HG02798 (cell line): ENCODE data around the gene ANO1.
"Not testable (repeated sequence)": the region's sequence is repeated elsewhere in the genome, so short reads cannot be mapped to it uniquely, and the experiment has no call there.

Experiments used
- ATAC-seq: cut with Tn5 transposase; IDR thresholded peaks from one replicate; pipeline ENCODE4 v1.9.1; 2021; ENCODE audit warnings: mild to moderate bottlenecking; ENCODE audit not compliant: unreplicated experiment, poor library complexity

ANO1 gene

DNA sequence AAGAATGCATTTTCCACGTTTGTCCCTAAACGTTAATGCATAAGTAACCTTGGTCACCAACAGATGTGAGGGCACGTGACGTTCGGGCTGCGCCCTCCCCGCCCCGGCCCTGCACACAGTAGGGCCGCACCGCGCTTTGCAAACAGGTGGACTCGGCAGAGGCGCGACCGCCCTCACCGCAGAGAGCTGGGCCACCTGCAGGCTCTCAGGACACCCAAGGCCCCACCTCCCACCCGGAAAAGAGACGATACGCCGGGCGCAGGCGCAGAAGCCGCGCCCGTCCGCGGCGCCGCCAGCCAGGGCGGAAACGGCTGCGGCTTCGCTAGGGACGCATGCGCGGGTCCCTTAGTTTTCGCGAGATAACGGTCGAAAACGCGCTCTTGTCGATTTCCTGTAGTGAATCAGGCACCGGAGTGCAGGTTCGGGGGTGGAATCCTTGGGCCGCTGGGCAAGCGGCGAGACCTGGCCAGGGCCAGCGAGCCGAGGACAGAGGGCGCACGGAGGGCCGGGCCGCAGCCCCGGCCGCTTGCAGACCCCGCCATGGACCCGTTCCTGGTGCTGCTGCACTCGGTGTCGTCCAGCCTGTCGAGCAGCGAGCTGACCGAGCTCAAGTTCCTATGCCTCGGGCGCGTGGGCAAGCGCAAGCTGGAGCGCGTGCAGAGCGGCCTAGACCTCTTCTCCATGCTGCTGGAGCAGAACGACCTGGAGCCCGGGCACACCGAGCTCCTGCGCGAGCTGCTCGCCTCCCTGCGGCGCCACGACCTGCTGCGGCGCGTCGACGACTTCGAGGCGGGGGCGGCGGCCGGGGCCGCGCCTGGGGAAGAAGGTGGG is 125.0 kb downstream of the ANO1 start, which contains the start of gene FADD:
FADD (plus strand) TSS at position 377 of the 831 bp plus-strand sequence; CDS start at position 541, 164 bp downstream.
- ATAC-seq = peak; percentile 83

DNA sequence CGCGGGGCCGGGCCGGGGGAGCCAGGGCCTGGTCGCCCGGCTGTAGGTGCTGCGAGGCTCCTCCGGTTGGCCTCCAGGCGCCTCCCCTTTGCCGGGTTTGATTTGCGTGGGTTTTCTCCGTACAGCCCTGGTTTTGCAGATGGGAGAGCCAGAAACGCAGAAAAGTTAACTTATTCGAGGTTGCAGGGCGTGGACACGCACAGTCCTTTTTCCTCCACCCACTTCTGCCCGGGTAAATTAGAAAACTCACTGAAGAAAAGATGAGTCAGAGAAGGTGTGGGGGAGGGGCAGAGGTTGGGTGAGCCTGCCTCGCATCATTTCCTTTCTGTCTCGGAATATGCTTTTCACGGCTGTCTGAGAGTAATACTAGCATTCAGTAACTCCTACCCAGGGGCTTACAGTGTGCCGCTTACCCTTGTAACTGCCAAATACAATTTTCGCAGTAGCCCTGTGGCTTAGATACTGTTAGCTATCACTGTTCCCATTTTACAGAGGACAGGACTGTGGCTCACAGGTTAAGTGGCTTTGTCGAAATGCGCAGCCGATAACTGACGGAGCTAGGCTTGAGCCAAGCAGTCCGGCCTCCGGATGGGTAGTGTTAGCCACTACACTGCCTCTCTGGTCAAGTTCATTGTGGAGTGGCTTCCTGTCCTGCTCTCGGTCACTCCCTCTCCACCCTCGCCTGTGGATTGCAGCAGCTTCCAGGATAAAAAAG is 125.8 kb downstream of the ANO1 start:
- peak; percentile 35 for ATAC-seq

DNA sequence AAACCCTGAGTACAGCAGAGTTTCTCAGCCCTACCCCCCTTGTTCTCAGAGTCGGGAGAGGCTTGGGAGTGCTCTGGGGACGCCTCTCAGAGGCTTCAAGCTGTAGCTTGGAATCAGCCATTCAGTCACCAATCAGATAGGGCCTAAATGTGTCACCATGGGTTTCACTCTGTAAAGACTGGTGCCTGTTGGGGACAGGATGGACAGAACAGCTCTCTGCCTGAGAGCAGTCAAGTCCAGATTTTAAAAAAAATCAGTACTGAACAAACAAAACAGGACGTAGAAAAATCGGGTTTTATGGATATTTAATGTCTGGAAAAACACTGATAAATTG is 126.3 kb downstream of the ANO1 start:
- ATAC-seq = no peak

DNA sequence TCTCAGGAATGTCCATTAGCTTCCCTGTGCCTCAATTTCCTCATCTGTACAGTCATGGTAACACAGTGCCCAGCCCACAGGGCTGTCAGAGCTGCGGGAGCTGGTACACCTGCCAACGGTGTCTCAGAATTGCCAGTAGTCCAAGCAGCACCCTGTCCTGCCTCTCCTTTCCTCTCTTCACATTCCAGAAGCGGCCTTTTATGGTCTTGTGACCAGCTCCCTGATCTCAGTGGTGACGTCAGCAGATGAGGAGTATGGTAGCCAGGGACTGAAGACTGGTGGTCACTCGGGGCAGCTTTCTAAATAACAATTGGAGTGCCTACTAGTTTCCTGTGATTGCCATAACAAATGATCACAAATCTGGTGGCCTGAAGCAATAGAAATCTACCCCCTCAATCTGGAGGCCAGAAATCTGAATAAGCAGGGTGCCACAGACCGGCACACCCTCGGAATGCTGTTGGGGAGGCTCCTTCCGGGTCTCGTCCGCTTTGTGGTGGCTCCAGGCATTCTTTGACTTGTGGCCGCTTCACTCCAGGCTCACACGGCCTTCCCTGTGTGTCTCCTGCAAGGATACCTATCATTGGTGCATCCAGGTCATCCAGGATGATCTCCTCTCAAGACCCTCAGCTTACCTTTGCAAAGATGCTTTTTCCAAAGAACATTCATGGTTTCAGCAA is 127.1 kb downstream of the ANO1 start:
- ATAC-seq = no peak

DNA sequence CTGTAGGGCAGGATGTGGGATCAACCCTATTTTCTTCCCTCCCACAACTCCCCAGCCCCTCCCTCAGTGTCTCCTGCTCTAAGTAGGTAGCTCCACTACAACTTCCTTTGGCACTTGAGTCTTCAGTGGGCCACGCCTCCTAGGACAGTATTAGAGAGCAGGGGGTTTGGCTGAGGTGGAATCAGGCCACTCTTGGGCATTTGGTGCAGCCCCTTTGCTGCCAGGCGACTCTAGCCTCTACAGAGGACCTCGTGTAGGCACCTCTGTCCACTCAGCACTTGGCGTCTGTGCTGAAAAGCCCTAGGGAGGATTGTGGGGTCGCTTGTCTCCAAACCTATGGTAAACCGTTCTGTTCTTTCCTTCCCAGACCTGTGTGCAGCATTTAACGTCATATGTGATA is 127.6 kb downstream of the ANO1 start:
- ATAC-seq = no peak

DNA sequence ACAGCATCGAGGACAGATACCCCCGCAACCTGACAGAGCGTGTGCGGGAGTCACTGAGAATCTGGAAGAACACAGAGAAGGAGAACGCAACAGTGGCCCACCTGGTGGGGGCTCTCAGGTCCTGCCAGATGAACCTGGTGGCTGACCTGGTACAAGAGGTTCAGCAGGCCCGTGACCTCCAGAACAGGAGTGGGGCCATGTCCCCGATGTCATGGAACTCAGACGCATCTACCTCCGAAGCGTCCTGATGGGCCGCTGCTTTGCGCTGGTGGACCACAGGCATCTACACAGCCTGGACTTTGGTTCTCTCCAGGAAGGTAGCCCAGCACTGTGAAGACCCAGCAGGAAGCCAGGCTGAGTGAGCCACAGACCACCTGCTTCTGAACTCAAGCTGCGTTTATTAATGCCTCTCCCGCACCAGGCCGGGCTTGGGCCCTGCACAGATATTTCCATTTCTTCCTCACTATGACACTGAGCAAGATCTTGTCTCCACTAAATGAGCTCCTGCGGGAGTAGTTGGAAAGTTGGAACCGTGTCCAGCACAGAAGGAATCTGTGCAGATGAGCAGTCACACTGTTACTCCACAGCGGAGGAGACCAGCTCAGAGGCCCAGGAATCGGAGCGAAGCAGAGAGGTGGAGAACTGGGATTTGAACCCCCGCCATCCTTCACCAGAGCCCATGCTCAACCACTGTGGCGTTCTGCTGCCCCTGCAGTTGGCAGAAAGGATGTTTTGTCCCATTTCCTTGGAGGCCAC is 128.3 kb downstream of the ANO1 start:
- no peak for ATAC-seq

DNA sequence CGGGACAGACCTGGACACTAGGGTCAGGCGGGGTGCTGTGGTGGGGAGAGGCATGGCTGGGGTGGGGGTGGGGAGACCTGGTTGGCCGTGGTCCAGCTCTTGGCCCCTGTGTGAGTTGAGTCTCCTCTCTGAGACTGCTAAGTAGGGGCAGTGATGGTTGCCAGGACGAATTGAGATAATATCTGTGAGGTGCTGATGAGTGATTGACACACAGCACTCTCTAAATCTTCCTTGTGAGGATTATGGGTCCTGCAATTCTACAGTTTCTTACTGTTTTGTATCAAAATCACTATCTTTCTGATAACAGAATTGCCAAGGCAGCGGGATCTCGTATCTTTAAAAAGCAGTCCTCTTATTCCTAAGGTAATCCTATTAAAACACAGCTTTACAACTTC is 128.9 kb downstream of the ANO1 start:
- no peak for ATAC-seq

DNA sequence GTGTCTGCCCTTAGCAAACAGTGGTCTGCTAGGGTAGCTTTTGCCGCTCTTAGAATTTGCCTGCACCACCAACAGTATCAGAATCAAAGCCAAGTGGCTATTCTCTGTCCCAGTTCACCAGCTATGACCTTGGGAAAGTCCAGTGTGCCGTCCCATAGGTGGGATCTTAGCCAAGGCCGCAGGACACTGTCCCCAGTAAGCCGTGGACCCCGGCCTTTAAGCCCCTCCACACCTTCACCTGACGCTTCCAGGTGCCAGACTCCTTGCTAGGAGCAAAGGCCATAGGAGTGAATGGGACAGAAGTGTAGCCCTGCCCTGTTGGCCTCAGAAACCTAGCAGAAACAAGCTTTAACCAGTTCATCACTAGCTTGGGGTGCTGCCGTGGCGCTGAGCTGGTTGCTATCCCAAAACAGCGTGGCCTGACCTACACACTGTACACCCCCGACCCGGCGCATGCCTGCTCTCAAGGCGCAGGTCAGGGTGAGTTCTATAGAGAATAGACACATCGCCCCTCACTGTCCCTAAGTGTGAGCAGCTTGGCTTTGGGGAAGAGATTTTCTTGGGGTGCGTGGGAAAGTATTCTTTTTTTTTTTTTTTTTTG is 129.5 kb downstream of the ANO1 start:
- ATAC-seq = no peak

DNA sequence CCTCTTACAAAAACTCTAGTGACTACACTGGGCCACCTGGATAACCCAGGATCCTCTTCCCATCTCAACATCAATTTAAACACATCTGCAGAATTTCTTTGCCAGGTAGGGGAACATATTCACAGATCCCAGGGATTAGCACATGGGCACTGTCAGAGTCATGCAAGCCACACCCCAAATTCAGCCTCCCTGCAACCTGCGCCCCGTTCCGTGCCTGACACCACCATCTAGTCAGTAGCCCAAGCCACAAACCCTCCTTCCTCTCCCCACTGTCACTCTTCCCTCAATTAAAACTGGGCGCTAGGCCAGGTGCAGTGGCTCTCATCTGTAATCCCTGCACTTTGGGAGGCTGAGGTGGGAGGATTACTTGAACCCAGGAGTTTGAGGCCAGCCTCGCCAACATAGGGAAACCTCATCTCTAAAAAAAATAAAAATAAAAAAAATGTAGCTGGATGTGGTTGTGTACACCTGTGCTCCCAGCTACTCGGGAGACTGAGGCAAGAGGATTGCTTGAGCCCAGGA is 131.3 kb downstream of the ANO1 start:
- ATAC-seq = no peak

DNA sequence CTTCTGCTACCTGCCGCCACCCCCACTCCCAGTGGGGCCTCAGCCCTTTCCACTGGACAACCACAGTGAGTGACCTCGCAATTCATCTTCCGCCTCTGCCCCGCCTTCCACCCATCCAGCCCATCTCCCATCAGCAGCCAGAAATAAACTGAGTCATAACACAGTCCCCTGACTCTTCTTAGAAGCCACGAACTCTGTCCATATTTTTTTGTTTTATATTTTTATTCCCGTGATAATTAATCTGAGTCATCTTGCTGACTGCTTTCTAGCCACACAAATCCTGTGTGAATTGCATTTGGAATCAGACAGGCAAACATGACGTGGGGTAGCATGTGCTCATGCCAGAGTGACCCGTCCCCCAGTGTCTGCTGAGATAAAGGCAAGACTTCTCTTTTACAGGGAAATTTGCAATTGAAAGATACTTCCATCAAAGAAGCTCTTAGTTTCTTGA is 132.0 kb downstream of the ANO1 start:
- no peak for ATAC-seq

DNA sequence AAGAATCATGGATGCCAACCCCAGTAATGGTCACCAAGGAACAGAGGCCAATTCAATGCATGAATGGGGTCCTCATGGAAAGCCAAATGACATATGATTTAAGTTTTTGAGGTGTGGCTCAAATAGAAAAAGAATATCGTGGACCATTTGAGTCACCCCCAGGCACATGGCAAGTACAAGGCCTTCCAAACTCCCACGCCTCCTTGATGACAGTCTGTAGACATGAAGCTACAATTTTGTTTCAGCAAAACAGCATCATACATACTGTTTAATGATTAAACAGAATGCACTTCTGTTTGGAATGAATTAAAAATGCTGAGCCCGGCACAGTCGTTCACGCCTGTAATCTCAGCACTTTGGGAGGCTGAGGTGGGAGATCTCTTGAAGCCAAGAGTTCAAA is 132.4 kb downstream of the ANO1 start:
- no peak for ATAC-seq

DNA sequence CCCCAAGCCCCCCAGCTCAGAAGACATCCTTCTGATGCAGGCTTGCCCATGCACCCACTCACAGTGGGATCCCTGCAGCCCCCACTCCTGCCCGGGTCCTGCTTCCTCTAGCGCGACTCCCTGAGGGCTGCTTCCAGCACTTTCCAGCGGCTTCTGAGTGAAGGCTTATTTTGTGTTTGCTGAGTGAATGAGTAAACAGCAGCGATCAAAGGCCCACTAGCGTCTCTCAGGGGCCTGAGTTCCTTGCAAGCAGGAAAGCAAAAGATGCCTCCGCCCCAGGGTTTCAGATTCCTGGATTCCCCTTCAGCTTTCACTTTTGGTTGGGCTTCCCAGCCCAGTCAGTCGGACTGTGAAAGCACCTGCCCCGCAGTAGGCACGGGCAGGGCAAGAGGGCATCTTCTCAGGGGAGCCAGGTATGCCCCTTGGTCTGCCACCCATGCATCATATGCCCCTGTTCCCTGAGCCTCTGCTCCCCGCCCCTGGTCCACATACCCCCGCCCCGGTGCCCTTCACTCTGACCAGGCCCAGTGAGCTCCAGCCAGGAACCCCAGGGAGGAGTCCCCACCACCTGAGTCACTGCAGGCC is 134.2 kb downstream of the ANO1 start:
- no peak for ATAC-seq

DNA sequence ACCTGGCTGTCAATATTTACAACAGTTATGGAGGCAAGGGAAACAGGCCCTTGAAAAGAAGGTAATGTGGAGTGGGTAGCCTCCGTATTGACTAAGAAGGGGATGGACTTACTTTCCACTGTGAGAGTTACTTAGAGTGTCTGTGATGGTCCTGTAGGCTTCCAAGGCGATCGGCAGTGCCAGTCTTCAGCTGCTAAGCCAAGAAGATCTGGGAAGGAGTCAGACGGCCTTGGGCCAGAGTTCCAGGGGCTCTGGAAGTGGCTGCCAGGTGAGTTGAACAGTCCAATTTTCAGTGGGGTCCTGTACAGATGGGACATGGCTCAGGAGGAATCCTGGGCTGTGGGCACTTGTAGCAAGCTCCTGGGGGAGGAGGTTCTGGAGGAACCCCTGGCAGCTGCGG is 139.3 kb downstream of the ANO1 start:
- ATAC-seq = not testable (repeated sequence)

DNA sequence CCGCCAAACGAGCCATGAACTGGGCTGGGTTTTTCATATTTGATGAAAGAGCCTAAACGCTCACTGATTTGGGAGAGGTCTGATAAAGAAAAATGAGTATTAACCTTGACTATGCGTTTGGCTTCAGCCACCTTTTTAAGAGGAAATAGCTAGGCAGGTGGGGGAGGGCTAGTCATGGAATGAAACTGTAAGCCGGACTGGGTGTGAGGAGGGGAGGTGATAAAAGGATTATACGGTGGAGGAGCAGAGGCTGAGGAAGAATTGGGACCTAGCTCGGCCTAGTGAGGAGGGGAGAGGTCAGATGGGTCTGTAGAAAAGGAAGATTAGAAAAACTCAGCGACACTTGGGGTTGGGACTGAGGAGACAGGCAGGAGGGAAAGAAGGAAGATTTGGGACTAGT is 140.0 kb downstream of the ANO1 start:
- not testable (repeated sequence) for ATAC-seq

DNA sequence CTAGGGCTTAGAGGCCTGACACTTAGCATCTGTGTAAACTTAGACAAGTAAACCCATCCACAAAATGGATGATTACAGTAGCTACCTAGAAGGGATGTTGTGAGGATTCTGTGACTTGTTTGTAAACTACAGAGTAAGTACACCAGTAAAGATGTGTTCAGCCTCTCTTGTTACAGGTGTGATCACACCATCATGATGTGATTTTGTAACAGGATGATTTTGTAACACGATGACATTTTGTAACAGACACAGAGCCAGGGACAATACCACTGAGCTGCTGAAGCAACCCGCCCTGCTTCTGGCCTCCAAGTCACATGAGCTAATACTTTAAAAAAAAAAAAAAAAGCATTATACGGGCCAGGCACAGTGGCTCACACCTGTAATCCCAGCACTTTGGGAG is 142.0 kb downstream of the ANO1 start:
- ATAC-seq = no peak

DNA sequence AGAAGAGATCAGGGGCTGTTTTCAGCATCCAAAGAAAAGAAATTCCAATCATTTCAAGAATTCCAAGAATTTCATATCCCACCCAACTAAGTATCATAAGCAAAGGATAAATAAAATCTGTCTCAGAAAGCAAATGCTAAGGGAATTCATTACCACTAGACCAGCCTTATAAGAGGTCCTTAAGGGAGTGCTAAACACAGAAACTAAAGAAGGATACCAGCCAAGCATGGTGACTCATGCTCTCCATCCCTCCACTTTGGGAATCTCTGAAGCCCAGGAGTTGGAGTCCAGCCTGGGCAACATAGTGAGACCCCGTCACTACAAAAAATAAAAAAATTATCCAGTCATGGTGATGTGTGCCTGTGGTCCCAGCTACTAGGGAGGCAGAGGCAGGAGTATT is 142.8 kb downstream of the ANO1 start:
- ATAC-seq = no peak

DNA sequence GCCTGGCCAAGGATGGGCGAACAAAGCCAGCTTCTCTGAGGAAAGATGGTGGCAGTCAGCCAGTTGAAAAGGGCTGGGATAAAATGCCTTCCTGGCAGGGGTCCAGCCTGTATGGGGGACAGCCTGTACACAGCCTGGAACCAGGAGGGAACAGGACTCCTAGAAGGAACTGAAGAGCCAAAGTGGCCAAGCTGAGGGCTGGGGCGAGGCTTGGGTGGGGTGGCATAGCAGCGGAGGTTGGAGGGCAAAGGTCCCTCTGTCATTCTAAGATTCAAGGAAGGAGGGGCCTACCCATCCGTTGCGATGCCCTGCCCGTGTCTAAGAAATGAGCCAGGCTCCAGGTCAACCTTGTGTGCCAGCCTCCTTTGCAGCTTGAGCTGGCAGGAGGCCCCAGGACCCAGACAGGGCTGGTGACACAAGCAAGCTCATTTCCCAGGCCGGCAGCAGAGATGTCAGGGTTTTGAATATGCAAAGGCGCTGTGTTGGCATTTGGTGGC is 147.6 kb downstream of the ANO1 start:
- no peak for ATAC-seq

DNA sequence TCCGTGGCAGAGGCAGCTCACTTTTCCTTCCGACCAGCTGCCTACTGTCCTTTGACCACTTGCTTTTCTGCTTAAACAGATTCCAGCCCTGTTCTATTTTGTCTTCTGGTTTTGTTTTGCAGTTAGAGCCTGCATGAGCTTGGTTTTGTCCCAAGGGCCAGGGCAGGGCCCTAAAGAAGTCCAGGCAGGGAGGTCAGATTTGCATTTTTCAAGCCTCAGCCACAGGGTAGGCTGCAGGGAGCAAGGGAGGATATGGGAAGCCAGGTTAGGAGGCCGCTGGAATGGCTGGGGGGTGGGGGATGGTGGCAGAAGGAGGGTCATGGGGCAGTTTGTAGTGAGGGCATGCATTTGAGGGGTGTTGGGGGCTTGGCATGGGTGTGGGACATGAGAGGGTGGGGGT is 148.1 kb downstream of the ANO1 start:
- no peak for ATAC-seq

DNA sequence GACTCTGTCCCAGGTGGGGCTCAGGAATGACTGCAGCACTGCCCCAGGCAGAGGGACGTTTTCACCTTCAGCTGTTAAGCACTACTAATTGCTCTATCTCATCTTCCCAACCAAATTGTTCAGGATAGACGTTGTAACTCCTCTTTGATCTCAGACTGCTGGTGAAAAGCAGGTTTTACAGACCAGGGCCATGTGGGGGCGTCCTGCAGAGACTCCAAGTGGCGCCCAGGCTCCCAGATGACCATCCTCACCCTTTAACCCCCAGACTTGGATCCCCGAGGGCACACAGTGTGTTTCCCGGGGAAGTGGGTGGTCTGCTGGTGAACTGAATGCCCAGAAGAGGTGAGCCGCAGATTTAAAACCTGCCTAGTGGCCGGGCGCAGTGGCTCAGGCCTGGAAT is 148.8 kb downstream of the ANO1 start:
- no peak for ATAC-seq
